Type B pancreatic cell (in vitro differentiated cells): ENCODE results near the gene B3GNT5. TPM values are rescaled to one million over a fixed set of nuclear protein-coding genes. Genes with fewer than 3 reads are reported as not detected.

Experiments used
- DNase-seq: peaks from one replicate; pipeline ENCODE4 v3.0.0; 2021; ENCODE audit warnings: mixed read lengths; ENCODE audit not compliant: unreplicated experiment; ENCODE audit errors: extremely low spot score
- H3K27ac Mint-ChIP-seq: 2 replicates; pipeline ENCODE4 v1.8.0; 2021; ENCODE audit warnings: mild to moderate bottlenecking, mixed read lengths
- H3K27me3 Mint-ChIP-seq: 2 replicates; pipeline ENCODE4 v1.8.0; 2021; ENCODE audit warnings: mixed read lengths
- H3K36me3 Mint-ChIP-seq: 2 replicates; pipeline ENCODE4 v1.8.0; 2021; ENCODE audit warnings: mixed read lengths
- H3K4me1 Mint-ChIP-seq: one replicate; pipeline ENCODE4 v1.8.0; 2021; ENCODE audit warnings: mixed read lengths; ENCODE audit not compliant: unreplicated experiment
- H3K4me3 Mint-ChIP-seq: 2 replicates; pipeline ENCODE4 v1.8.0; 2021; ENCODE audit warnings: mild to moderate bottlenecking, mixed read lengths
- H3K9me3 Mint-ChIP-seq: 2 replicates; pipeline ENCODE4 v1.8.0; 2021; ENCODE audit warnings: mixed read lengths
- CTCF ChIP-seq: fragments of 200-600 bp; sonication (generic); conservative IDR thresholded peaks from 2 replicates; pipeline ENCODE4 v1.5.0; 2021; ENCODE audit warnings: antibody characterized with exemption, mild to moderate bottlenecking
- total RNA-seq: library from RNA; stranded (reverse); gene quantifications from 2 replicates; pipeline ENCODE4 v1.2.1, GENCODE V29; 2021; ENCODE audit warnings: low replicate concordance

Gene B3GNT5
- total RNA-seq, 1 donor from 2014 or later: 28.7 TPM

DNA sequence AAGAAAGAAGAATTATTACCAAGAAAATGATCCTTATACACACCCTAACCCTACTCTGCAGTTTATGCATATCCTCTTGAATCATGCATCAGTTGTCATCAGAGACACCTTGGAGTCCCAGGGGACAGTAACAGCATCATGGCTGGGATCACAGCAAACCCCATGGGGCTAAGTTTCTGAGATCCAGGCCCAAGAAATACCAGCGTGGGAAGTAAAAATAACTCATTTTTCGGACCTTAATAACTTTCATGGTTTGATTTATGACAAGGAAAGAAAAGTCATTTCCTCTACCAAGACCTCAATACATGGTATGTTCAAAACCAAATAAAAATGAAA is 38.8 kb upstream of the B3GNT5 start:
- no peak overlapping the region for H3K4me3 Mint-ChIP-seq
- no peak for TF ChIP-seq CTCF

GRCh38 chr3:183215591-183216202 is 37.4 kb upstream of the B3GNT5 start:
- H3K4me3 Mint-ChIP-seq: no peak overlapping the region

More for the DNA sequence above, 38.8 kb upstream of the B3GNT5 start:
- no peak overlapping the region for H3K27ac Mint-ChIP-seq
- H3K36me3 Mint-ChIP-seq: peaks cover 3% of the 10 kb centered on the region
- peaks cover 5% of the 10 kb centered on the region for H3K9me3 Mint-ChIP-seq
- DNase-seq: no peak
- no peaks in the 10 kb centered on the region for H3K27me3 Mint-ChIP-seq
- H3K4me1 Mint-ChIP-seq: peaks cover 23% of the 10 kb centered on the region

GRCh38 chr3:183217548-183218332 is 35.3 kb upstream of the B3GNT5 start:
- H3K4me3 Mint-ChIP-seq: no peak overlapping the region
- no peaks in the 10 kb centered on the region for H3K27me3 Mint-ChIP-seq
- H3K4me1 Mint-ChIP-seq: peaks cover 14% of the 10 kb centered on the region
- no peak overlapping the region for H3K27ac Mint-ChIP-seq
- H3K9me3 Mint-ChIP-seq: no peaks in the 10 kb centered on the region
- no peak for DNase-seq
- no peaks in the 10 kb centered on the region for H3K36me3 Mint-ChIP-seq
- TF ChIP-seq CTCF: no peak

More at GRCh38 chr3:183215591-183216202, 37.4 kb upstream of the B3GNT5 start:
- Mint-ChIP-seq H3K36me3 (peaks cover 2% of the 10 kb centered on the region), H3K4me1 (peaks cover 20% of the 10 kb centered on the region), H3K27me3 (no peaks in the 10 kb centered on the region), H3K27ac (no peak overlapping the region), H3K9me3 (peaks cover 4% of the 10 kb centered on the region)
- no peak for DNase-seq
- TF ChIP-seq CTCF: no peak

DNA sequence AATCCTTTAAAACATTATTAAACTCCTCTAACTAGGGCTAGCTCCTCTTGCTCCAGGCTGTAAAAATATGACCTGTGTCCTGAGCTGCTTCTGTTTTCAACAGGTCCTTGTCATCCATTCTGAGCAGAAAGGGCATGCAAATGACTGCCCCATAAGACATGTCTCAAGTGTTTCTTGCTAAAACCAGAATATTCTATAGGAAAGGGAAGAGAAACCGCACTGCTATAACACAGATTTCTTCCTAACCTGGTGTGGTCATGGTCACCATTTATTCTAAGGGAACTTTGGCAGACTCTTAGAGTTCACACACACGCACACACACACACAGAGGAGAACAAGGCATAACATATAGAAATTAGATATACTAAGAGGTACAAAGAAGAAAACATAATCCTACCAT is 34.2 kb upstream of the B3GNT5 start:
- Mint-ChIP-seq H3K4me3 (no peak overlapping the region), H3K4me1 (peaks cover 14% of the 10 kb centered on the region), H3K36me3 (no peaks in the 10 kb centered on the region), H3K9me3 (no peaks in the 10 kb centered on the region), H3K27ac (no peak overlapping the region), H3K27me3 (no peaks in the 10 kb centered on the region)
- TF ChIP-seq CTCF: no peak
- DNase-seq: no peak

- H3K4me1 Mint-ChIP-seq: peaks cover 1% of the 10 kb centered on the region
- DNase-seq: no peak
- no peak for TF ChIP-seq CTCF
- H3K9me3 Mint-ChIP-seq: no peaks in the 10 kb centered on the region
- no peaks in the 10 kb centered on the region for H3K27me3 Mint-ChIP-seq
- H3K4me3 Mint-ChIP-seq: no peak overlapping the region
- peaks cover 3% of the 10 kb centered on the region for H3K36me3 Mint-ChIP-seq
- H3K27ac Mint-ChIP-seq: no peak overlapping the region
These were observed 32.2 kb upstream of the B3GNT5 start for GRCh38 chr3:183220828-183221227.
